Stimulated activated CD4-positive, alpha-beta T cell treated with anti-CD3 and anti-CD28 coated beads, Interleukin-12 subunit alpha, Interleukin-12 subunit beta, amount 100 ng/mL, for 4 hours (primary cell): ENCODE data around the gene DPEP3.
"Not testable (repeated sequence)": the region's sequence is repeated elsewhere in the genome, so short reads cannot be mapped to it uniquely, and the experiment has no call there.

Source experiments
- DNase-seq: peaks from one replicate; pipeline ENCODE4 v3.0.0-alpha.2; 2020

Gene DPEP3

DNA sequence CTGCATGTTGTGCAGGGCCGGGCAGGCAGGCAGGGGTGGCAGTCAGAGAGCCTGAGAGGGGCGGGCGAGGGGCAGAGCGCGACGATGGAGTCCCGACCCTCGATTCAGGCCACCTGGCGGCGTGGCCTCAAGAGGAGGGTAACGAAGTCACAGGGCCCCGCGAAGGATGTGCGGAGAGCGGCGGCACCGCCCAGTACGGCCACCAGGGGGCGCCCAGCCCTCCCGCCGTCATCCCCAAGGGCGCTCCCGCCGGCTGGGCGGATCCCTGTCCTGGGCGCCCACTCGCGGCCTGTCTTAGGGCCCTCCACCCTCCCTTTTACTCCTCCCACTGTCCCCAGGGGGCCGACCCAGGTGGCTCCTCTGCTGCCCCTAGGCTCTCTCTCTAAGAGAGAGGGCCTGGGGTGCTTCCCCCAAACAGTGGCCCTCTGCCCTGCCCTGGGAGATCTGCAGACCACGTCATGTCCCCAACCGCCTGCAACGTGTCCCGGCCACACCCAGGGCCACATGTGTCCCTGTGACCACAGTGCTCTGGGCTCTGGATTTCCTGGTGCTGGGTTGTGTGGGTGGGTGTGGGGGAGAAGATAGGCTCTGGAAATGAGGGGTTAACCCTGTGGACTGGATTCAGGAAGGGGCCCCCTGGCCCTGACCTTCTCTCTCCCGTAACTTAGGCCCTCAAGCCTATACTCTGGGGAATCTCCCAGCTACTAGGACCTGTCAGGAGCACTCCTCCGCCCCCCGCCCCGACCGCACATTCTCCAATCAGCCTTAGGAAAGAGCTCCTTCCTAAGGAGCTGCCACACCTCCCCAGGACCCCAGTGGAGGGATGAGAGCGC lies 13.1 kb upstream of the DPEP3 start:
- DNase-seq: peak; percentile 78

DNA sequence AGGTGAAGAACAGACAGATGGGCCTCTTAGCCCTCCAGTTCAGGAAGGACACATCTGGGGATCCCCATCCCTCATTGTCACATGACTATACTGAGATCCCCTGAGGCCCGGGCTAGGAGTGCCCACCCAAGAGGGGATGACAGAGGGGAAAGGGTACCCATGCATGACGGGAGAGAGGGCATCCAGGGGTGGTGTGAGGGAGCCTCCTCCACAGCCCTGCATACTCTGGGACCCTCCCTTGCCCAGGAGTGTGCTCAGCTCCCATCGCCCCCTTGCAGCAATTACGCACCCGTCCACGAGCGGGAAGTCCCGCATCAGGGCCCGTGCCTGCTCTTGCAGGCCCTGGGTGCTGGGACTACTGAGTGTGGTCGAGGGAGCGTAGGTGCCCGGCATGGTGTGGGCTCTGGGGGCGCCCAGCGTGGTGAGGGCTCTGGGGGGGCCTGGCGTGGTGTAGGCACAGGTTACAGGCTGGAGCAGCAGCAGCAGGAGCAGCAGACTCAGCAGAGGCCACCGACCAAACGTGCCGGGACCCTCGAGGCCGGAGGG lies 12.4 kb upstream of the DPEP3 start:
- DNase-seq: no peak

DNA sequence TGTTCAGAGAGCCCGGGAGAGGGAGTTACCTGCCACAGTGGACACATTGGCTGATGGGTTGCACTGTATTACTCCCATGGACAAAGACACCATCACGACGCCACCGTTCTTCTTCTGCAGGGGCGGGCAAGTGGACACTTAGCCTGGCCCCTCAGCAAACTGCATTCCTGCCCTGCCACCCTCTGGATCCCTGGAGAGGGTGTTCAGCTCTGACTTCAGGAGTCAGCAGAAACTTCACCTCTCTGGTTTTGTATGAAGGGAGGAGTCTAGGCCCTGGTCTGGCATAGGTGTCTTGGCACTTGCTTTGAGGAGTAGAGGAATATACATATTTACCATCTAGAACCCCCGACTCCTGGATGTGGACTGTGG lies 9.7 kb upstream of the DPEP3 start:
- no peak for DNase-seq

DNA sequence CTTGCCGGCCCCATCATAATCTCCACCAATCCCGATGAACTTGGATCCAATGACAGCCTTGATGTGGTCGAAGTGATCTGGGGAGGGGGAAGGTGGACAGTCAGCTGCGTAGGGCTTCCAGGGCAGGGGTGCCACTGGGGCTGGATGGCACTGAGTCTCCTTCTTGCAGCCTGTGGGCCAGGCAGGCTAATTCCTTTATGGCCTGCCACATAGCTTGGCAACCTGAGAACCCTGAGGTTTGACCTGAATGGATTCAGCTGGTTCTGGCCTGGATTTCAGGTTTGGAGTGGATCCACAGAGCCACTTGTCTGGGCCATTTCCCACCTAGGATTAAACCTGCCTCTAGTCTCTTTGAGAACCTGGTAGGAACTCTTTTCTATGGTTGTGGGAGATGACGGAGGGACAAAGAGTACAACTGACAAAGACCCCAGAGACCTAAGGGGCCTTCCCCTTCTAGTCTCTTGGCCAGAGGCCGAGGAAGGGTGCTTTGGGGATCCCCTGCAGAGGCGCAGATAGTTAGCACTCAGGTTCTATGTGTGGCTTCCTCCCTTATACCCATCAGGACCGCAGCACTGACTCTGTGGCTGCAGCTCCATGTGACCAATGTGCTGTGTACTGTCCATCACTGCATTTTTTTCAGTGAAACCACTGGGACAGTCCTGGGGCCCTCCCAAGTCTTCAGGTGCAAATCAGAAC lies 9.2 kb upstream of the DPEP3 start:
- no peak for DNase-seq

DNA sequence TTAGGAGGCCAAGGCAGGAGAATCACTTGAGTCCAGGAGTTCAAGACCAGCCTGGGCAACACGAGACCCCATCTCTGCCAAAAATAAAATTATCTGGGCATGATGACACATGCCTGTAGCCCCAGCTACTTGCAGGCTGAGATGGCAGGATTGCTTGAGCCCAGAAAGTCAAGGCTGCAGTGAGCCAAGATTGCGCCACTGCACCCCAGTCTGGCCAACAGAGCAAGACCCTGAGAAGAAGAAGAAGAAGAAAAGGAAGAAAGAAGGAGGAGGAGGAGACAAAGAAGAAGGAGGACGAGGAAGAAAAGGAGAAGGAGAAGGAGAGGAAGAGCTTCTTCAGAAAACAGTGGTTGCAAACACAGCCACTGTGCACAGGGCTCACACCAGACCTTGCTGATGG lies 8.4 kb upstream of the DPEP3 start:
- DNase-seq: no peak

DNA sequence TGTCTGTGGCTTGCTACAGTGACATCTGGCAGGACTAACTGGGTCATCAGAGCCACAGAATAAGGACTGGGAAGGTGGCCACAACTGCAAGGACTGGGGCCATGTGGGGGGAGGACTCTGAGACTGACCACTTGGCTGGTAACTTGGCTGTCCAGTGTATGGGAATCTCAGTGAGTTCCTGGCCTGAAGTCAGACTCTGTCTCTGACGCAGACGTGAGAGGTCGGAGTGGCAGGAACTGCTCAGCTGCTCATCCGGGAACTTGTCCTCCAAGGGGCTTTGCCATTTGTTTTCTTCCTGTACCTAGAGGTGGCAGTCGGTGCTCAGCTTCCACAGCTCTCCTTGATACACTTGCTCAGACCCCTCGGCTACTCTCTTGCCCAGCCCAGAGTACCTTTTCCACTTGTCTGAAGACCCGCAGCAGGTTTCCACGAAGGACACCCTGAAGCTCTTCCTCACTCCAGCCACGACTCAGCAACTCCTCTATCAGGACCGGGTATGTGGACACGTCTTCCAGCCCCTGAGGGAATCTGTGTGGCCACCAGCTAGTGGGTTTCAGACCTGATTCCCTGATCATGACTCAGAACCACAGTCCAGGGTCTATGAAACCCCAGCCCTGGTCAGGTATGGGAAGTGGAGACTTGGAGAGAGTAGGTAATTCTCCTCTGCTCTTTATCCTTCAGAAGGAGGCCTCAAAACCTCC lies 7.3 kb upstream of the DPEP3 start:
- no peak for DNase-seq

DNA sequence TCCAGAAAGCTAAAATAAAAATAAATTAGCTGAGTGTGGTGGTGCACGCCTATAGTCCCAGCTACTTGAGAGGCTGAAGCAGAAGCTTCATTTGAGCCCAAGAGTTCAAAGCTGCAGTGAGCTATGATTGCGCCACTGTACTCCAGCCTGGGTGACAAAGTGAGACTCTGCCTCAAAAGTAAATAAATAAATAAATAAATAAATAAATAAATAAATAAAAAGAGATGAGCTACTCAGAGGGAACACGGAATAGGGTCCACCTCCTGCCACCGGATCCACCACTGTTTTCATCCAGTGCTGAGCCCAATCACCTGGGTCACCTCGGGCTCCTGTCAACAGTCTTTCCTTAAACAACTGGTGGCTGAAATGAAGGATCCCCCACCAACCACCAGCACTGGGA lies 6.7 kb upstream of the DPEP3 start:
- DNase-seq: no peak

DNA sequence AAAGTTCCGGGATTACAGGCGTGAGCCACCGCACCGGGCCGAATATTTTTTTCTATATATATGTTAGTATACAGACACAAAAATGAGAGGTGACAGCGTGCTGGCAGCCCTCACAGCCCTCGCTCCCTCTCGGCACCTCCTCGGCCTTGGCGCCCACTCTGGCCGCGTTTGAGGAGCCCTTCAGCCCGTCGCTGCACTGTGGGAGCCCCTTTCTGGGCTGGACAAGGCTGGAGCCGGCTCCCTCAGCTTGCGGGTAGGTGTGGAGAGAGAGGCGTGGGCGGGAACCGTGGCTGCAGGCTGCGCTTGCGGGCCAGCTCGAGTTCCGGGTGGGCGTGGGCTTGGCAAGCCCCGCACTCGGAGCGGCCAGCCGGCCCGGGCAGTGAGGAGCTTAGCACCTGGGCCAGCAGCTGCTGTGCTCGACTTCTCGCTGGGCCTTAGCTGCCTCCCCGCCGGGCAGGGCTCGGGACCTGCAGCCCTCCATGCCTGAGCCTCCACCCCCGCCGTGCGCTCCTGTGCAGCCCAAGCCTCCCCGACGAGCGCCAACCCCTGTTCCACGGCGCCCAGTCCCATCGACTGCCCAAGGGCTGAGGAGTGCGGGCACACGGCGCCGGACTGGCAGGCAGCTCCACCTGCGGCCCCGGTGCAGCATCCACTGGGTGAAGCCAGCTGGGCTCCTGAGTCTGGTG lies 1.9 kb upstream of the DPEP3 start:
- DNase-seq: no peak

DNA sequence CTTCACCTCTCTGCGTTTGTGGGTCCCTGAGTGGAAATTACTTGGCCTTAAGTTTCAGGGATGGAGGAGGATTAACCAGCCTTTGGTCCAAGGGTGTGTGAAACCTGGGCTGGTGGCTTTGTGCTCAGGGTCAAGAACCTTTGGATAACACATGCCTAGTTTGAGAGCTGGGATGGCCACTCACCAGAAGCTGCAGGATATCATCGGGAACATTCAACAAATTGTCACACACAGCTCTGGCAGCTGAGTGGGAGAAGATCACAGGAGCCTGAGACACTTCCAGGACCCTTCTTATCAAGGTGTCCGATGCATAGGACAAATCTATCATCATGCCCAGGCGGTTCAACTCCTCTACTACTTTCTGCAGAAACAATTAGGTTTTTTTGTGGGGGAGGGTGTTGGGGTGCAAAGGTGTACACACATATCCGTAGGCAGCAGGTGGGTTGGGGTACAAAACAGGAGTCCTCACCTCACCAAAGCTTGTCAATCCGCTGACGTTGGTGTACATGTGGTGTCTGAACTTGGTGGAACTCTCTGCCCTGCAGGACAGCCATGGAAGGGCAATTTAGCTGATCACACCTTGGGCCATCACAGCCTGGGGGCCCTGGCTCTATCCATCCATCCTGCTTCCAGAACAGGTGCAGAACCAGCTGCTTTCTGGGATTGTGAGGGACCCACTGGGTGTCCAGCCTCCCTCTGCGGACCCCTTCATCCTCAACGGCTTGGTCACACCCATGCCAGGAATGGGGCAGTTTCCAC lies 2.7 kb downstream of the DPEP3 start:
- no peak for DNase-seq

DNA sequence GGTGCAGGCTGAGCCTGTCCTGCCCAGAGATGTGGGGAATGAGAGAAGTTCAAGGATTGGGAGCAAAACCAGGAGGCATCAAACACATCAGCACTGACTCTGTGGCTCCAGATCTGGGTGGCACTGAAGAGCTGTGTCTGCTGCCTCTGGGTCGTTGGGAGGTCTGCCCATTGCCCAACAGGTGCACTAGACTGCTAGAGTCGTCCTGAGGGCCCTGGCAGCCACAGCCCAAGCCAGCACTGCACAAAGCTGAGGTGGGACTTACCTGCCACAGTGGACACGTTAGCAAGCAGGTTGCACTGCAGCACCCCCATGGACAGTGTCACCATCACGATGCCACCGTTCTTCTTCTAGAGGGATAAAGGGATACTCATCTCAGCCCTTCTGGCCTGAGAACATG lies 3.3 kb downstream of the DPEP3 start:
- DNase-seq: no peak

DNA sequence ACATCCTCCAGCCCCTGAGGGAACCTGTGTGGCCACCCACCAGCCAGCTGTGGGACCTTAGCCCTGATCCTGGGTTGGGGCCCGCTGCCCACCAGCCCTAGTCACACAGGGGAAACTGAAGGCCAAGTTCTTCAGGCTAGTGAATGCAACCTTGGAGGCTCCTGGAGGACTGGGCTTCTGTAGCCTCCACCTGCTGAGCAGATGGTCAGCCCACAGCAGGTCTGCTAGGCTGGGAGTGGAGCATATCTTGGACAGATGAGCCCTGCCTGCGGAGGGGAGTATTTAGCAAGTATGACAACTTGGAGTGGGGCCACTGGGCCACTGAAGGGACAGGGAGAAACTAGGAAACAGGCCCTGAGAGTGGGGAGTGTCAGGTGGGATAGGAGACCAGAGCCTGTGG lies 4.1 kb downstream of the DPEP3 start:
- DNase-seq: no peak

DNA sequence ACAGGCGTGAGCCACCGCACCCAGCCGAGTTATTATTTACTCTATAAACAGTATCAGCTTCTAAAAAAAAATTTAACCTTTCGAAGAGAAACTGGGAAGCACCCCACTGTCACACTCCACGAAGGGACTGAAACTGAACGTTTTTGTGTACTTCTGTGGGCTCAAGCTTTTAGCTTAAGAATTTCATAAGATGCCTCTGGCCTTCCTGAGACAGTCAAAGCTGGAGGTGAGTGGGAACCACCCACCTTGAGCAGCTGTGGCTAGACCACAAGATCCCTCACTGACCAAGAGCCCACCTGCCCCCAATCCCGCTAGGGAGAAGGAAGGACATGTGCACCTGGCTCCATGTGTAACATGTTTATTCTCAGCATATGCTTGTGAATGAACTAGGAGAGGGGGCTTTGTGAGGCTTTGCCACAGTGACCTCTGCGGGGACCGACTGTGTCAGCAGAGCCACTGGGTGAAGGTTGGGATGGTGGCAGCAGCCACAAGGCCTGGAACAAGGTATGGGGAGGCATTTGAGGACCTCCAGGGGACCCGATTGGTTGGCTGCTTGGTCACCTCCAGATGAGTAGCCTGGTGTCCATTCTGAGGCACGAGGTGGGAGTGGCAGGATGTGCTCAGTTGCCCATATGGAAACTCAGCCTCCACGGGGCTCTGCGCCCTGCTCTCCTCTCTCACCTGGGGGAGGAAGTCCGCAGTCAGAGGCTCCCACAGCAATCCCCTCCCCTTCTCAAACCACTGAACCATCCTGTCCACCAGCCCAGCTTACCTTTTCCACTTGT lies 4.8 kb downstream of the DPEP3 start:
- no peak for DNase-seq

DNA sequence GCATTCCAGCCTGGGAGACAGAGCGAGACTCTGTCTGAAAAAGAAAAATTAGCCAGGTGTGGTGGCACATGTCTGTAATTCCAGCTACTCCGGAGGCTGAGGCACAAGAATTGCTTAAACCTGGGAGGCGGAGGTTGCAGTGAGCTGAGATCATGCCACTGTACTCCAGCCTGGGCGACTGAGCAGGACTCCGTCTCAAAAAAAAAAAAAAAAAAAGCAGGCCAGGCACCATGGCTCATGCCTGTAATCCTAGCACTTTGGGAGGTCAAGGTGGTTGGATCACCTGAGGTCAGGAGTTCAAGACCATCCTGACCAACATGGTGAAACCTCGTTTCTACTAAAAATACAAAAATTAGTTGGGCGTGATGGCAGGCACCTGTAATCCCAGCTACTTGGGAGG lies 8.0 kb downstream of the DPEP3 start:
- DNase-seq: not testable (repeated sequence)

DNA sequence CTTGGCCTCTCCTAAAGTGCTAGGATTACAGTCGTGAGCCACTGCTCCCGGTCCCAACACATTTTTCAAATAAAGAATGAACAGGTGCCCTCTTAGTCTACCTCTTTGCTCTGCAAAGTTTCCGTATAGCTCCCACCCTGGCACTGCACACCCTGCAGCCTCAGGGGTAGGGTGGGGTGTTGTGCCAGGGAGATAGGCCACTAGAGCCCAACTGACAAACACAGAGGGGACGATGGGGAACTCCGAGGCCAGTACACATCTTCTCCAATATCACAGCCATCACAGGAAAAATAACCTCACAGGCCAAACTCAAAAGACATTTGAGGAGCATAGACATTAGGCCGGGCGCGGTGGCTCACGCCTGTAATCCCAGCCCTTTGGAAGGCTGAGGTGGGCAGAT lies 9.2 kb downstream of the DPEP3 start:
- DNase-seq: no peak

DNA sequence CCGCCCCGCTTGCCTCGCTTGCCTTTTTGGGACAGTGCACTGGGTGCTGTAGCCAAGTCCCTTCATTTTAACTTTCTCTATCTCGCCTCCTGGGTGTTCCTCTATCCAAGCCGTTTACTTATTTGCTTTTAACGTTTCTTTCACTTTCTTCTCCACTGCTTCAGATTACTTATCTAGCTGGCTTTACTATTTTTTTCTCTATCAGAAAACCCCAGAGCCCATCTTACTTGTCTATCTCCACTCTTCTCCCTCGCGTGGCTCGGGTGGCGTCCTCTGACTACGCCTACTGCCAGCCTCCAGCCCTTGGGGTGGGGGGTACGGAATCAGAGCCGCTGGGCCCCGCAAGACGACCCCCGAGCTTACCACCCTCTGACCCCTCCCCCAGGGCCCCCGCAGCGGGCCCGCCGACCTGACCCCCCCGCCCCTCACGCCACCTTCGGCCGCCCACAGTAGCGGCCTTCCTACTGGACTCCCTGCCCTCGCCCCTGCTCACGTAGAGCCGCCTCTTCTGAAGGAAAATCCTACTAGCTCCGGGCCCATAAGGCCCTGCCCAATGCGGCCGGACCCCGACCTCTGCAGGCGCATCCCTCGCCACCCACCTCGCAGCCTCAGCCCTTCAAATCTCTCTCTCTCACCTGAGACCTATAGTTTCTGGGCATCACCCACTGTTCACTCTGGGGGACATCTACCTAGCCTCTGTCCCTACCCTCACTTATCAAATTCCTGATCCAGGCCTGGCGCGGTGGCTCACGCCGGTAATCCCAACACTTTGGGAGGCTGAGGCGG lies 10.9 kb downstream of the DPEP3 start:
- DNase-seq: no peak

DNA sequence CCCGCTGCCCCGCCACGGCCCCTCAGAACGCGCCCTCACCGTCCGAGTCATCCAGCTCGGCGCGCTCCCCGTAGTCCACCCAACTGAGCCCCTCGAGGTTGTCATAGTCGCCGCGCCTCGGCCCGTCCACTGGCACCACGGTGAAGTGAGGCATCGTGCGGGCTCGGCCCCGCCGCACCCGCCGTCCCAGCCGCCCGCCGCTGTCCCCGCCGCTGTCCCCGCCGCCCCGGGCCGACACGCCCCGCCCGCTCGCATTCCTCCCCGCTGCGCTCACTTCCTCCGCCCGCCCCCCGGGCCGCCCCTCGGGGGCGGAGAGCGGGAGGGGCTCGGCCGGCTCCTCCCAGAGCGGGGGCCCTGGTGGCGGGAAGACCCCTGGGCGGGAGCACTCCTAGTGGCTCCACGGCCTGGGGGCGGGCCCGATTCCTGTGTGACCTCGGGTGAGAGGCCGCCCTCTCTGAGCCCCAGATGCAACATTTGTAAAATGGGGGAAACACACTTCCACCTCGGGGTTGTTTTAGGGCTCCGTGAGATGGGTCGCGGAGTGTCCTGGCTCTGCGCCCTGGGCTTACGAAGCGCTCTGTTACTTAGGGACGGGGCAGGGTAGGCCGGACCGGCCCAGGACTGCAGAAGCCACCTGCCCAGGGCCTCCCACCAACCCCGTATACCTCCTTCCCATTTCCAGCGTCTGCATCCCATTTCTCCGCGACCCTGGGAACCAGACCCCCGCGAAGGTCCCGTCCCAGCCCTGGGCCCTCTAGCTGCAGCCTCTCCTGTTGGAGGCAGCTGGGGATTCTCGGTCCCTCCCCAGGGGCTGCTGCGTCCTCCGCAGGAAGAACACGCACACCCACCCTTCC lies 11.7 kb downstream of the DPEP3 start, which contains the start of gene SLC12A4:
Gene SLC12A4 (minus strand): TSS at position 238 of the 854 bp plus-strand sequence. CDS start 84 bp downstream, at position 154.
- peak; percentile 83 for DNase-seq

DNA sequence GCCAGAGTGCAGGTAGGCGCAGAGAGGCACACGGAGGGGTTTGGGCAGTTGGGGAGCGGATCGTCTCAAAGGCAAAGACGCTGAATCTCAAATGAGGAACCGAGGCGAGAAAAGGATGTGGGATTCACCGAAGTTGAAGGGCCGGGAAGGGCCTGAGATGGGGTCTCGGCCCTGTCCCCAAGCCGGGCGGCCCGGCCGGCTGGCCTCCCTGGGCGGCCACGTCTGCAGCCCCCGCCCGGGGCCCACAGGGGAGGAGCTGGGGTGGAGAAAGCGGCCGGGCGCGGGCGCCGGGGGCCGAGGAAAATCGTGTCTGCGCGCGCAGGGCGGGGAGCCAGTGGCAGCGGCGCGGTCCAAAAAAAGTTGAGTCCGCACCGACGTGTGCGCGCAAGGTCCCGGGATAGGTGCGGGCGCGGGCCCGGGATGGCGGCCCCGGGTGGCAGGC lies 12.3 kb downstream of the DPEP3 start:
- DNase-seq: peak; percentile 38

DNA sequence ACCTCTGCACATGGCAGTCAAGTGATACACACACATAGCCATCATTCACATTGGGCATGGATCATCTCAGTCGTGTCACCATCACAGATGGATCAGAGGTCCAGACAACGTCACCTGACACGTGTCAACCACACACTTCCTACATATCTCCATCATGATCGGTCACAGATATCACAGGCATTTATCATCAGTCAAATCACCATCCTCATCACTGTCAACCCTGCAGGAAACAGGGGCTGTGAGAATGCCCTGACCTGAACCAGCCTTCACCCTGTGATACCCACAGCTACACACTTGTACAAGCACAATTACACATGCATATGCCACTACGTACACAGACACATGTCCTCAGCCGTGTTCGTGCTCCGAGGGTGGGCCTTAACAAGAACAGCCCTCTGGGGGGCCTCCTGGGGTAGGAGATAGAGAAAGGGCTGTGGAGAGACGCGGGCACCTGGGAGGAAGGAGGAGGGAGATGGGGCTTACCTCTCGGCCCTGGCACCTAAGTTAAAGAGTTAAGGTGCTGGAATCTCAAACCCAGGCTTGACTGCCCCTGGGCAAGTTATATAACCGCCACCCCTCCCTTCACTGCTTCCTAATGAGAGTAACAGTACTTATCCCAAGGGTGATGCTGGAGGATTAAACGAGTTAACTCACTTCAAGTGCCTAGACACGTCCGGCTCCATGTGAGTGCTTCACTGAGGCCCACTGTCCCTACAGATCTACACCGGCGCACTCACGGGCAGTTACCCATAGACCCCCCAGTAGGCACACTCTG lies 12.9 kb downstream of the DPEP3 start:
- no peak for DNase-seq
